Caco-2 (cell line): ENCODE results near the gene PDZD8. TPM values are rescaled to one million over a fixed set of nuclear protein-coding genes. Genes with fewer than 3 reads are reported as not detected.

ENCODE experiments used
- BruUV-seq: library from RNA; stranded (reverse); fragments of 400-500 nt; replicated peaks from 2 replicates; lab custom pipeline; 2021; lab: Mats Ljungman, UMichigan
- CTCF ChIA-PET: fragments of 300-600 bp; sonication (Branson Sonifier 250); formaldehyde crosslinking; loops from one replicate; lab custom pipeline; 2022; ENCODE audit warnings: antibody characterized with exemption; lab: Charles Lee
- POLR2A ChIA-PET: fragments of 300-600 bp; sonication (Branson Sonifier 250); formaldehyde crosslinking; loops from one replicate; lab custom pipeline; 2022; ENCODE audit warnings: antibody characterized with exemption; lab: Charles Lee
- DNase-seq, 2 experiments: peaks; one replicate each; pipeline versions ENCODE4 v3.0.0 to v3.0.0-alpha.2; 2020 to 2022
- H3K27me3 ChIP-seq: replicated peaks from 2 replicates; pipeline ENCODE4 v1.6.0; 2011; ENCODE audit warnings: low read length; ENCODE audit not compliant: control insufficient read depth, insufficient read depth
- H3K36me3 ChIP-seq: 2 replicates; pipeline ENCODE4 v1.5.1; 2011; ENCODE audit warnings: low read length; ENCODE audit not compliant: control insufficient read depth, insufficient read depth
- H3K4me1 ChIP-seq: fragments of 250-450 bp; sonication (Bioruptor Pico); 2 replicates; pipeline ENCODE4 v1.5.1; 2020; ENCODE audit warnings: mild to moderate bottlenecking
- H3K4me3 ChIP-seq: 2 replicates; pipeline ENCODE4 v1.5.1; 2011; ENCODE audit warnings: low read depth, mild to moderate bottlenecking, control low read depth, low read length
- H3K9me3 ChIP-seq: fragments of 250-450 bp; sonication (Bioruptor Pico); 2 replicates; pipeline ENCODE4 v1.5.1; 2020; ENCODE audit warnings: mild to moderate bottlenecking, moderate library complexity
- H3K27ac Mint-ChIP-seq: one replicate; pipeline ENCODE4 v1.8.0; 2022; ENCODE audit warnings: mixed read lengths; ENCODE audit not compliant: unreplicated experiment
- H3K27me3 Mint-ChIP-seq: one replicate; pipeline ENCODE4 v1.8.0; 2022; ENCODE audit warnings: mixed read lengths; ENCODE audit not compliant: insufficient read depth, unreplicated experiment
- H3K36me3 Mint-ChIP-seq: one replicate; pipeline ENCODE4 v1.8.0; 2022; ENCODE audit warnings: mild to moderate bottlenecking, mixed read lengths; ENCODE audit not compliant: insufficient read depth, unreplicated experiment
- H3K4me1 Mint-ChIP-seq: one replicate; pipeline ENCODE4 v1.8.0; 2022; ENCODE audit warnings: low read depth, mixed read lengths; ENCODE audit not compliant: unreplicated experiment
- H3K4me3 Mint-ChIP-seq: one replicate; pipeline ENCODE4 v1.8.0; 2022; ENCODE audit warnings: mild to moderate bottlenecking, moderate library complexity, mixed read lengths; ENCODE audit not compliant: unreplicated experiment
- H3K9me3 Mint-ChIP-seq: one replicate; pipeline ENCODE4 v1.8.0; 2022; ENCODE audit warnings: mixed read lengths; ENCODE audit not compliant: unreplicated experiment
- intact Hi-C: fragments of 100-400 bp; cut with micrococcal nuclease; formaldehyde crosslinking; loops from one replicate; pipeline ENCODE4 v1.10.0; 2022; ENCODE audit not compliant: unreplicated experiment
- total RNA-seq: library from RNA; stranded (reverse); gene quantifications from 2 replicates; pipeline ENCODE4 v1.2.3, GENCODE V29; 2022
- TF ChIP-seq, protein P1 (sequence below), 2 experiments: fragments of 200-600 bp in 1 of 2; IDR thresholded peaks; 1 replicate in 1 of 2; 2 replicates in 1 of 2; pipeline versions ENCODE4 v1.5.1 to v1.8.0; 2011 to 2022; ENCODE audit warnings: antibody characterized with exemption in 1 of 2, control low read depth in 1 of 2, inconsistent platforms in 1 of 2, low read depth in 1 of 2, low read length in 1 of 2, mild to moderate bottlenecking in 1 of 2, moderate library complexity in 1 of 2; ENCODE audit not compliant: insufficient read depth in 1 of 2, severe bottlenecking in 1 of 2, unreplicated experiment in 1 of 2

Gene PDZD8
- total RNA-seq, 1 experiment from 2014 or later = 49.4 TPM

DNA sequence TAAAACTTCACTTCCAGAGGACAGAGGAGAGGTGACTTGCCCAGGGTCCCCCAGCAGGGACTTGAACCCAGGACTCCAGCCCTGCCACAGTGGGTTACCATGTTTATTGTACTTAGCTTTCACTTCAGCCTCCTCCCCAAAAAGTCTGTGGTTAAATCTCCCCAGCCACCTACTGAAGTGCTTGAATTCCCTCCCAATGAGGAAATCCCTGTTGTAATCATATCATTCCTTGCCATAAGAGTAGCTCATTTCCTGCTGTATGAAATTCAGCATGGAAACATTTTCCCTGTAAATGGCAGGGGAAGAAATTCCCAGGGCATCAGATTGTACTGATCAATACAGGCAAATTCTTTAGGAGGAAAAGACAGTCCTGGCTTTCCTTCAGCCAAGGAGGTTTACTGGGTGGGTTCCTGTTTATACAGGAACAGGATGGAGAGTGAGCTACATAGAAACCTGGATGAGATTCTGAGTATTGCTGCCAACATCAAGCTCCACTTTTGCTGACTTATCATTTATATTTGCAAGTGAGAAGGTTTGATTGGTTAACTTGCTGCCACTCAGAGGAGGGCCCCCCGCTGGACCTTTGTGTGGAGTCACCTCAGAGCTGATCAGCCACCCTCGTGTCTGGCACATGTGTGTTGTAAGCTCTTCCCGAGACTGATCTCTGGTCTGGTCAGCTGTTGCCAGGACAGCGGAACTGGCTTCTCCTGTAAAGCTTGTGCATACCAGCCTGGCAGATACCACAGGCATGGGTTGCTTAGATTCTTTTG, 16.4 kb upstream of the PDZD8 start:
- Histone ChIP-seq H3K4me1 (no peaks in the 10 kb centered on the region), H3K27me3 (no peaks in the 10 kb centered on the region), H3K36me3 (no peaks in the 10 kb centered on the region), H3K9me3 (no peaks in the 10 kb centered on the region), H3K4me3 (no peak overlapping the region)
- intact Hi-C loops = no loop called here
- TF ChIP-seq, protein P1, sequence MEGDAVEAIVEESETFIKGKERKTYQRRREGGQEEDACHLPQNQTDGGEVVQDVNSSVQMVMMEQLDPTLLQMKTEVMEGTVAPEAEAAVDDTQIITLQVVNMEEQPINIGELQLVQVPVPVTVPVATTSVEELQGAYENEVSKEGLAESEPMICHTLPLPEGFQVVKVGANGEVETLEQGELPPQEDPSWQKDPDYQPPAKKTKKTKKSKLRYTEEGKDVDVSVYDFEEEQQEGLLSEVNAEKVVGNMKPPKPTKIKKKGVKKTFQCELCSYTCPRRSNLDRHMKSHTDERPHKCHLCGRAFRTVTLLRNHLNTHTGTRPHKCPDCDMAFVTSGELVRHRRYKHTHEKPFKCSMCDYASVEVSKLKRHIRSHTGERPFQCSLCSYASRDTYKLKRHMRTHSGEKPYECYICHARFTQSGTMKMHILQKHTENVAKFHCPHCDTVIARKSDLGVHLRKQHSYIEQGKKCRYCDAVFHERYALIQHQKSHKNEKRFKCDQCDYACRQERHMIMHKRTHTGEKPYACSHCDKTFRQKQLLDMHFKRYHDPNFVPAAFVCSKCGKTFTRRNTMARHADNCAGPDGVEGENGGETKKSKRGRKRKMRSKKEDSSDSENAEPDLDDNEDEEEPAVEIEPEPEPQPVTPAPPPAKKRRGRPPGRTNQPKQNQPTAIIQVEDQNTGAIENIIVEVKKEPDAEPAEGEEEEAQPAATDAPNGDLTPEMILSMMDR (IDR thresholded peaks at IDR 0.05; ENCODE audit: insufficient read depth in 1 of 2, low read depth in 1 of 2, low read length in 1 of 2, severe bottlenecking in 1 of 2, unreplicated experiment in 1 of 2) = no peak
- no TSS peak for BruUV-seq
- Mint-ChIP-seq H3K36me3 (no peaks in the 10 kb centered on the region), H3K27ac (no peak overlapping the region), H3K4me1 (peaks cover 15% of the 10 kb centered on the region), H3K27me3 (no peaks in the 10 kb centered on the region), H3K9me3 (peaks cover 9% of the 10 kb centered on the region), H3K4me3 (no peak overlapping the region)
- ChIA-PET CTCF (no interaction called here), POLR2A (no interaction called here)
- DNase-seq = no peak

DNA sequence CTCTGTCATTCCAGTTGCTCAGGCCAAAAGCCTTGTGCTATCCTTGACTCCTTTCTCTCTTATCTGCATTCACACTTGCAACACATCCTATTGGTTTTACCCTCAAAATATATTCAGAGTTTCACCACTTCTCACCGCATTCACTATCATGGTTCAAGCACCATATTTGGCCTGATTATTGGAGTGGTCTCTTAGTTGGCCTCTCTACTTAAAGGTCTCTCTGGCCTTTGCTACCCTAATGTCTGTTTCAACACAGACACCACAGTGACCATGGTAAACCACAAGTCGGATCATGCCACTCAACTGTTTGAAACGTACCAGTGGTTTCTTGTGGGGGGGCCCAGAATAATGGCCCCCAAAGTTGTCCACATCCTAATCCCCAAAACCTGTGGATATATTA, 15.2 kb upstream of the PDZD8 start:
- DNase-seq = no peak
- Mint-ChIP-seq H3K9me3 (peaks cover 16% of the 10 kb centered on the region), H3K4me3 (no peak overlapping the region), H3K36me3 (no peaks in the 10 kb centered on the region), H3K27ac (peak overlapping the region; percentile 12), H3K27me3 (no peaks in the 10 kb centered on the region), H3K4me1 (peaks cover 15% of the 10 kb centered on the region)
- intact Hi-C loops = no loop called here
- BruUV-seq = no TSS peak
- H3K36me3 ChIP-seq = no peaks in the 10 kb centered on the region
- no peak overlapping the region for H3K4me3 ChIP-seq
- no peaks in the 10 kb centered on the region for H3K4me1 ChIP-seq
- ChIA-PET POLR2A (no interaction called here), CTCF (no interaction called here)
- H3K9me3 ChIP-seq = no peaks in the 10 kb centered on the region
- TF ChIP-seq, protein P1 (IDR thresholded peaks at IDR 0.05; ENCODE audit: insufficient read depth in 1 of 2, low read depth in 1 of 2, low read length in 1 of 2, severe bottlenecking in 1 of 2, unreplicated experiment in 1 of 2) = no peak
- no peaks in the 10 kb centered on the region for H3K27me3 ChIP-seq

DNA sequence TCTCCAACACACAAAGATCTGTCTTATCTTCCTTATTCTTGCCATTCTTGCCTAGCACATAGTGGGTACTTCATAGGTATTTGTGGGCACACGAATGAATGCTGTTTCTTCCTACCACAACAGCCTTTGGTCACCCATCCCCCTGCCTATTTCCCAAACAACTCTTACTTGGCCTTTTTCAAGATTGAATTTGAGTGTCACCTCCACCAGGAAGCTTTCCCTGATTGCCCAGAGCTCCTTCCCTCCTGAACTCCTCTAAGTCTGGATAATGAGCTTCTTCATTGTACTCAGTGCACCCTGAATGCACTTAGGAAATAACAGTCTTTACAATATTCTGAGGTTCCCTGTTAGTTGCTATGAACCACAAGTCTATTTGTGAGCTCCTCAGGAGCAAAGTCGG, 11.6 kb upstream of the PDZD8 start:
- no peaks in the 10 kb centered on the region for H3K36me3 ChIP-seq

More for the DNA sequence above, 11.6 kb upstream of the PDZD8 start:
- DNase-seq = no peak
- ChIA-PET POLR2A (no interaction called here), CTCF (no interaction called here)
- no peak overlapping the region for H3K27ac Mint-ChIP-seq
- no peak overlapping the region for H3K4me3 Mint-ChIP-seq
- Histone ChIP-seq H3K9me3 (no peaks in the 10 kb centered on the region), H3K4me1 (no peaks in the 10 kb centered on the region), H3K27me3 (no peaks in the 10 kb centered on the region), H3K4me3 (no peak overlapping the region)
- no peaks in the 10 kb centered on the region for H3K36me3 Mint-ChIP-seq
- intact Hi-C loops = no loop called here
- peaks cover 15% of the 10 kb centered on the region for H3K4me1 Mint-ChIP-seq
- H3K27me3 Mint-ChIP-seq = no peaks in the 10 kb centered on the region
- no TSS peak for BruUV-seq
- peaks cover 18% of the 10 kb centered on the region for H3K9me3 Mint-ChIP-seq
- TF ChIP-seq, protein P1 (IDR thresholded peaks at IDR 0.05; ENCODE audit: insufficient read depth in 1 of 2, low read depth in 1 of 2, low read length in 1 of 2, severe bottlenecking in 1 of 2, unreplicated experiment in 1 of 2) = no peak
